ENCODE measurements around the gene COQ4.

GRCh38 chr9:128374221-128374675, 51.6 kb downstream of the COQ4 start:
- TF ChIP-seq CTCF (IDR thresholded peaks at IDR 0.05; ENCODE audit: low read length) (no peak), EZH2 (optimal IDR thresholded peaks at IDR 0.05; ENCODE audit: low read depth, low read length) (no peak), EZH2phosphoT487 (IDR thresholded peaks at IDR 0.05; ENCODE audit: low read length) (no peak)

Data from MM.1S (cell line).